Myocyte (in vitro differentiated cells): ENCODE results near the gene PCDHB10. TPM values are rescaled to one million over a fixed set of nuclear protein-coding genes. Genes with fewer than 3 reads are reported as not detected.
"Not testable (repeated sequence)": the region's sequence is repeated elsewhere in the genome, so short reads cannot be mapped to it uniquely, and the experiment has no call there.

Experiments used
- DNase-seq: peaks from one replicate; pipeline ENCODE4 v3.0.0-alpha.2; 2012; ENCODE audit warnings: low read depth
- polyA plus RNA-seq: library from polyadenylated mRNA; unstranded; fragments of >200 nt; gene quantifications from one replicate; pipeline ENCODE4 v1.2.1, GENCODE V29; 2012; ENCODE audit warnings: missing spikeins
- total RNA-seq: library from RNA; depleted of rRNA; stranded (reverse); fragments of >200 nt; gene quantifications from 2 replicates; pipeline ENCODE4 v1.2.3, GENCODE V29; 2014

Gene PCDHB10
- total RNA-seq, result 6.7 and 7.4 TPM in 2 replicates
- polyA plus RNA-seq, result 4.0 TPM

DNA sequence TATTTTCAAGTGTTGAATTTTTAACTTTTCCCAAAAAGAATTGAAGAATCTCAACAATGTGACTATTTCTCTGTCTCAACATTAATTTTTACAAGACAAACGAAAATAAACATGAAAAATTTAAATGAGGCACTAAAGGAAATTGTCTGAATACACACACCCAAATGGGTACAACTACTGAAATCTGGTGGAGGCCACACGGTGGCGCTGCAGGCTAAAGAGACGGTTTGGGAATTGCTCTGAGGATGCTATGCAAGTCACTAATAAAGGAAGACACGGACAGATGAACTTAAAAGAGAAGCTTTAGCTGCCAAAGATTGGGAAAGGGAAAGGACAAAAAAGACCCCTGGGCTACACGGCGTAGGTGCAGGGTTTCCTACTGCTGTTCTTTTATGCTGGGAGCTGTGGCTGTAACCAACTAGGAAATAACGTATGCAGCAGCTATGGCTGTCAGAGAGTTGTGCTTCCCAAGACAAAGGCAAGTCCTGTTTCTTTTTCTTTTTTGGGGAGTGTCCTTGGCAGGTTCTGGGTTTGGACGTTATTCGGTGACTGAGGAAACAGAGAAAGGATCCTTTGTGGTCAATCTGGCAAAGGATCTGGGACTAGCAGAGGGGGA is at the start of gene PCDHB10:
PCDHB10 (plus strand) TSS at position 244 of the 616 bp plus-strand sequence; CDS start at position 444, 200 bp downstream.
- no peak for DNase-seq

DNA sequence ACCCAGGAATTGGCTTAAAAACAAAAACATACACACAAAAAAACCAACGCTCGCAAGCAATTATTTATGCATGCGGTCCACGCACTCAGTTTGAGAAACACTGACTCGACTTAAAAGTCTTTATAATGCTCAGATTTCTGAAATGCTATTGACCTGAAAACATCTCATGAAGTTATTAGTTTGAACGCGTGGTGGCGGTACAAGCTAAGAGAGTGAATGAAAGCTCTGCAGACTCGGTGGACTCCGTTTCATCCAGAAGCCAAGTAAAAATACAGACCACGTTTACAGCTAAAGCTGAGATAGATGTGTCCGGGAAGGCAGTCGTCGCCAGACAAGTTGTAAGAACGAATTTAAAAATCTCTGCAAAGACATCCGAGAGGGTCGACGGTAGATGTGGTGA is 42.3 kb upstream of the PCDHB10 start, which contains the start of gene PCDHB6:
PCDHB6 (plus strand) TSS at position 246 of the 400 bp plus-strand sequence. CDS start 201 bp downstream, outside the sequence.
- DNase-seq, result peak; percentile 44

DNA sequence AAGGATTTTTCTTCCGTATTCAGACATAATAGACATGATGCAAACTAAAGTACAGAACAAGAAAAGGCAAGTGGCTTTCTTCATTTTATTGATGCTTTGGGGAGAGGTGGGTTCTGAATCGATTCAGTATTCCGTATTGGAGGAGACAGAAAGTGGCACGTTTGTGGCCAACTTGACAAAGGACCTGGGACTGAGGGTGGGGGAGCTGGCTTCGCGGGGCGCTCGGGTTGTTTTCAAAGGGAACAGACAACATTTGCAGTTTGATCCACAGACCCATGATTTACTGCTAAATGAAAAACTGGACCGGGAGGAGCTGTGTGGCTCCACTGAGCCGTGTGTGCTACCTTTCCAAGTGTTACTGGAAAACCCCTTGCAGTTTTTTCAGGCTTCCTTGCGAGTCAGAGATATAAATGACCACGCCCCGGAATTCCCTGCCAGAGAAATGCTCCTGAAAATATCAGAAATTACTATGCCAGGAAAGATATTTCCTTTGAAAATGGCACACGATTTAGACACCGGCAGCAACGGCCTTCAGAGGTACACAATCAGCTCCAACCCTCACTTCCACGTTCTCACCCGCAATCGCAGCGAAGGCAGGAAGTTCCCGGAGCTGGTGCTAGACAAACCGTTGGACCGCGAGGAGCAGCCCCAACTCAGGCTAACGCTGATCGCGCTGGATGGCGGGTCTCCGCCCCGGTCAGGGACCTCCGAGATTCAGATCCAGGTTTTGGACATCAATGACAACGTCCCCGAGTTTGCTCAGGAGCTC is 41.7 kb upstream of the PCDHB10 start:
- DNase-seq, result no peak

DNA sequence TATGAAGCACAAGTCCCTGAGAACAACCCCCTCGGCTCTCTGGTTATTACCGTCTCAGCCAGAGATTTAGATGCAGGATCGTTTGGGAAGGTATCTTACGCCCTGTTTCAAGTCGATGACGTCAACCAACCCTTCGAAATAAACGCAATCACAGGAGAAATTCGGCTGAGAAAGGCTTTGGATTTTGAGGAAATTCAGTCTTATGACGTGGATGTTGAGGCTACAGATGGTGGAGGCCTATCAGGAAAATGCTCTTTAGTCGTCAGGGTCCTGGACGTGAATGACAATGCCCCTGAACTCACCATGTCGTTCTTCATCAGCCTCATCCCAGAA is 41.2 kb upstream of the PCDHB10 start:
- DNase-seq, result no peak

DNA sequence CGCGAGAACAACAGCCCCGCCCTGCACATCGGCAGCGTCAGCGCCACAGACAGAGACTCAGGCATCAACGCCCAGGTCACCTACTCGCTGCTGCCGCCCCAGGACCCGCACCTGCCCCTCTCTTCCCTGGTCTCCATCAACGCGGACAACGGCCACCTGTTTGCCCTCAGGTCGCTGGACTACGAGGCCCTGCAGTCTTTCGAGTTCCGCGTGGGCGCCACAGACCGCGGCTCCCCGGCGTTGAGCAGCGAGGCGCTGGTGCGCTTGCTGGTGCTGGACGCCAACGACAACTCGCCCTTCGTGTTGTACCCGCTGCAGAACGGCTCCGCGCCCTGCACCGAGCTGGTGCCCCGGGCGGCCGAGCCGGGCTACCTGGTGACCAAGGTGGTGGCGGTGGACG is 40.5 kb upstream of the PCDHB10 start:
- not testable (repeated sequence) for DNase-seq

DNA sequence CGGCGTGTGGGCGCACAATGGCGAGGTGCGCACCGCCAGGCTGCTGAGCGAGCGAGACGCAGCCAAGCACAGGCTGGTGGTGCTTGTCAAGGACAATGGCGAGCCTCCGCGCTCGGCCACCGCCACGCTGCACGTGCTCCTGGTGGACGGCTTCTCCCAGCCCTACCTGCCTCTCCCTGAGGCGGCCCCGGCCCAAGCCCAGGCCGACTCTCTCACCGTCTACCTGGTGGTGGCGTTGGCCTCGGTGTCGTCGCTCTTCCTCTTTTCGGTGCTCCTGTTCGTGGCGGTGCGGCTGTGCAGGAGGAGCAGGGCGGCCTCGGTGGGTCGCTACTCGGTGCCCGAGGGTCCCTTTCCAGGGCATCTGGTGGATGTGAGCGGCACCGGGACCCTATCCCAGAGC is 40.1 kb upstream of the PCDHB10 start:
- not testable (repeated sequence) for DNase-seq

DNA sequence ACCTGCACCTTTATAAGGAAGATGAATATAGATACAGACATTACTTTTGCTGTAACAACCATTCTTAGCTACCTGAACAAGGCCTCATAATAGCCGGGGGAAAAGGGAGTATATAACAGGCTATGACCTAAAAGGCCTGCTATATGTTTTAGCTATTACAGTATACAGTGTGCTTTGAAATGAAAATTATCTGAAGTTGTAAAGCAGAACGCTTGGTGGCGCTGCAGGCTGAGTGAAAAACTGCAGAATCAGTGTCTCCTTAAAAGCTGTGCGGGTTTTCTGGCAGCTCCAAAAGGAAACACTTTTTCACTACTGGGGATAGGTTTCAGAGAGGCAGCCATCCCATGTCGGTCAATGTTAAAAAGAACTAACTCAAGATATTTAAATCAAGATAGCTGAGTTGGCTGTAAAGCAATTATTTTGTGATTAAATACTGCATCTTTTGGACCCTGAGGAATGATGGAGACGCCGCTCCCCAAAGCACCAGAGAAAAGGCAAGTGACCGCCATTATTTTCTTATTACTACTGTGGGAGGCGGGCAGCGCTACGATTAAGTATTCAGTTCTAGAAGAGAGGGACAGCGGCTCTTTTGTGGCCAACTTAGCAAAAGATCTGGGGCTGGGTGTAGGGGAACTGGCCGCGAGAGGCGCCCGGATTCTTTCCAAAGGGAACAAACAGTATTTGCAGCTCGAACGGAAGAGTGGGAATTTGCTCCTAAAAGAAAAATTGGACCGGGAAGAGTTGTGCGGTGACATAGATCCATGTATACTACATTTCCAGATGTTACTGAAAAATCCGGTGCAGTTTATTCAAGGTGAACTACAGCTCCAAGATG is 36.4 kb upstream of the PCDHB10 start:
- DNase-seq, result no peak

DNA sequence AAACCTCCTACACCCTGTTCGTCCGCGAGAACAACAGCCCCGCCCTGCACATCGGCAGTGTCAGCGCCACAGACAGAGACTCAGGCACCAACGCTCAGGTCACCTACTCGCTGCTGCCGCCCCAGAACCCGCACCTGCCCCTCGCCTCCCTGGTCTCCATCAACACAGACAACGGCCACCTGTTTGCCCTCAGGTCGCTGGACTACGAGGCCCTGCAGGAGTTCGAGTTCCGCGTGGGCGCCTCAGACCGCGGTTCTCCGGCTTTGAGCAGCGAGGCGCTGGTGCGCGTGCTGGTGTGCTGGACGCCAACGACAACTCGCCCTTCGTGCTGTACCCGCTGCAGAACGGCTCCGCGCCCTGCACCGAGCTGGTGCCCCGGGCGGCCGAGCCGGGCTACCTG is 34.8 kb upstream of the PCDHB10 start:
- DNase-seq, result not testable (repeated sequence)

DNA sequence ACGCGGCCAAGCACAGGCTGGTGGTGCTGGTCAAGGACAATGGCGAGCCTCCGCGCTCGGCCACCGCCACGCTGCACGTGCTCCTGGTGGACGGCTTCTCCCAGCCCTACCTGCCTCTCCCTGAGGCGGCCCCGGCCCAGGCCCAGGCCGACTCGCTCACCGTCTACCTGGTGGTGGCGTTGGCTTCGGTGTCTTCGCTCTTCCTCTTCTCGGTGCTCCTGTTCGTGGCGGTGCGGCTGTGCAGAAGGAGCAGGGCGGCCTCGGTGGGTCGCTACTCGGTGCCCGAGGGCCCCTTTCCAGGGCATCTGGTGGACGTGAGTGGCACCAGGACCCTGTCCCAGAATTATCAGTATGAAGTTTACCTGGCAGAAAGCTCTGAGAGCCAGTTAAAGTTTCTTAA is 34.3 kb upstream of the PCDHB10 start:
- not testable (repeated sequence) for DNase-seq

DNA sequence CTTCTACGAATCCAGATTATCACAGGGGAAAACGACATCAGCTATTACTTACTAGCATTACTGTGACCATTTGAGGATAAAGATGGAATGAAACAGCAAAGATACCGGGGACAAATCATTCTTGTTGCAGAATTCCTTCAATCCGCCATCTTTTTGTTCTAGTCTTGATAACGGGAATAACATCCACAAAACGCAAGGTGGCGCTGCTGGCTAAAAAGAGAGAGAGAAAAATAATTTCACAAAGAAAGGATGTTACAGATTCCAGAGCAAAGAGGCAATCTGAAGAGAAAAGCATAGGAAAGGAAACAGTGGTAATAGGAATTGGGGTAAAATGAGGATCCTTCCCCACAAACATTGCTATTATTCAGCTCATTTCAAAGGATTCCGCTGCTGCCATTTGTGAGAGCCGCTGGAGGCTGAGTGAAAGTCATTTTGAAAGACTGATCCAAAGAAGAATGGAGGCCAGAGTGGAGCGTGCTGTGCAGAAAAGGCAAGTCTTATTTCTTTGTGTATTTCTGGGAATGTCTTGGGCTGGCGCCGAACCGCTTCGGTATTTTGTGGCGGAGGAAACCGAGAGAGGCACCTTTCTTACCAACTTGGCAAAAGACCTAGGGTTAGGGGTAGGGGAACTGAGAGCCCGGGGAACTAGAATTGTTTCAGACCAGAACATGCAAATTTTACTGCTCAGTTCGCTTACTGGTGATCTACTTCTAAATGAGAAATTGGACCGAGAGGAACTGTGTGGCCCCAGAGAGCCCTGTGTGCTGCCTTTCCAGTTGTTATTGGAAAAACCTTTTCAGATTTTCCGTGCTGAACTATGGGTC is 19.6 kb upstream of the PCDHB10 start, which contains the start of gene PCDHB7:
PCDHB7 (plus strand) TSS at position 264 of the 824 bp plus-strand sequence; CDS start at position 456, 192 bp downstream.
- peak; percentile 82 for DNase-seq

DNA sequence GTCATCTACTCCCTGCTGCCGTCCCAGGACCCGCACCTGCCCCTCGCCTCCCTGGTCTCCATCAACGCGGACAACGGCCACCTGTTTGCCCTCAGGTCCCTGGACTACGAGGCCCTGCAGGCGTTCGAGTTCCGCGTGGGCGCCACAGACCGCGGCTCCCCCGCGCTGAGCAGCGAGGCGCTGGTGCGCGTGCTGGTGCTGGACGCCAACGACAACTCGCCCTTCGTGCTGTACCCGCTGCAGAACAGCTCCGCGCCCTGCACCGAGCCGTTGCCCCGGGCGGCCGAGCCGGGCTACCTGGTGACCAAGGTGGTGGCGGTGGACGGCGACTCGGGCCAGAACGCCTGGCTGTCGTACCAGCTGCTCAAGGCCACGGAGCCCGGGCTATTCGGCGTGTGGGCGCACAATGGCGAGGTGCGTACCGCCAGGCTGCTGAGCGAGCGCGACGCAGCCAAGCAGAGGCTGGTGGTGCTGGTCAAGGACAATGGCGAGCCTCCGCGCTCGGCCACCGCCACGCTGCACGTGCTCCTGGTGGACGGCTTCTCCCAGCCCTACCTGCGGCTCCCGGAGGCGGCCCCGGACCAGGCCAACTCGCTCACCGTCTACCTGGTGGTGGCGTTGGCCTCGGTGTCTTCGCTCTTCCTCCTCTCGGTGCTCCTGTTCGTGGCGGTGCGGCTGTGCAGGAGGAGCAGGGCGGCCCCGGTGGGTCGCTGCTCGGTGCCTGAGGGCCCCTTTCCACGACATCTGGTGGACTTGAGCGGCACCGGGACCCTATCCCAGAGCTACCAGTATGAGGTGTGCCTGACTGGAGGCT is 17.7 kb upstream of the PCDHB10 start:
- not testable (repeated sequence) for DNase-seq

DNA sequence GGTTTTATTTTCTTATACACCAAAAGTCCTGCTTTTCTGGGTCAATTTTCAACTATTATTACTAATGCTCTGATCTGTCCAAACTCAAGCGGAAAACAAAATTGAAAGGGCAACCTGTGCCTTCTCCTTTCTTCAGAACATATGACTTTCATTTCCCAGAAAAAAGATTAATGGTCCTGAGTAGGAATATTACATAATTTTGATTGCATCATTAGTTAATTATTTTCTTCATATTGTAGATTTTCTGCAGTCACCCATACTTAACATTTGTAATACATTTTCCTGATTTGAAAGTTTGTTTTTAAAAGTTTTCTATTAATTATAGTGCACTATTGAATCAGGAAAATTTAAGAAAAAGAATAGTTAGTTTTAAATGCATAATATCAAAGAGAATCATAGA is 16.2 kb upstream of the PCDHB10 start:
- no peak for DNase-seq

DNA sequence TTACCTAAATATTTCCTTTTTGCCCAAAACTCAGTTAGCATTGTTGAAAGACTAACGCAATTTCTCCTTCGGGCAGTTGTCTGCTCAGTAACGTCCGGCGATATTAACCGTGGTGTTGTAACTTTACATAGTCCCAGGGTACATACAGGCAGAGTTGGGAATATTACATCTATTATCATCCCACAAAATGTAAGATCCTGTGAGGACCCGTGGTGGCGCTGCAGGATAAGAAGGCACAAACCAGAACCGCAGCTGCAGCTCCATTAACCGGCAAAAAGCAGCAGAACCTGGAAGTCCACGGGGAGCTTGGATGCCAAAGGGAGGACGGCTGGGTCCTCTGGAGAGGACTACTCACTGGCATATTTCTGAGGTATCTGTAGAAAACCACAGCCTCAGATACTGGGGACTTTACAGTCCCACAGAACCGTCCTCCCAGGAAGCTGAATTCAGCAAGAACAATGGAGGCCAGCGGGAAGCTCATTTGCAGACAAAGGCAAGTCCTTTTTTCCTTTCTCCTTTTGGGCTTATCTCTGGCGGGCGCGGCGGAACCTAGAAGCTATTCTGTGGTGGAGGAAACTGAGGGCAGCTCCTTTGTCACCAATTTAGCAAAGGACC is 14.5 kb upstream of the PCDHB10 start, which contains the start of gene PCDHB8:
PCDHB8 (plus strand) TSS at position 214 of the 615 bp plus-strand sequence; CDS start at position 459, 245 bp downstream.
- DNase-seq, result peak; percentile 27

DNA sequence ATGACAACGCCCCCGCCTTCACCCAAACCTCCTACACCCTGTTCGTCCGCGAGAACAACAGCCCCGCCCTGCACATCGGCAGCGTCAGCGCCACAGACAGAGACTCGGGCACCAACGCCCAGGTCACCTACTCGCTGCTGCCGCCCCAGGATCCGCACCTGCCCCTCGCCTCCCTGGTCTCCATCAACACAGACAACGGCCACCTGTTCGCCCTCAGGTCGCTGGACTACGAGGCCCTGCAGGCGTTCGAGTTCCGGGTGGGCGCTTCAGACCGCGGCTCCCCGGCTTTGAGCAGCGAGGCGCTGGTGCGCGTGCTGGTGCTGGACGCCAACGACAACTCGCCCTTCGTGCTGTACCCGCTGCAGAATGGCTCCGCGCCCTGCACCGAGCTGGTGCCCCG is 12.8 kb upstream of the PCDHB10 start:
- not testable (repeated sequence) for DNase-seq

DNA sequence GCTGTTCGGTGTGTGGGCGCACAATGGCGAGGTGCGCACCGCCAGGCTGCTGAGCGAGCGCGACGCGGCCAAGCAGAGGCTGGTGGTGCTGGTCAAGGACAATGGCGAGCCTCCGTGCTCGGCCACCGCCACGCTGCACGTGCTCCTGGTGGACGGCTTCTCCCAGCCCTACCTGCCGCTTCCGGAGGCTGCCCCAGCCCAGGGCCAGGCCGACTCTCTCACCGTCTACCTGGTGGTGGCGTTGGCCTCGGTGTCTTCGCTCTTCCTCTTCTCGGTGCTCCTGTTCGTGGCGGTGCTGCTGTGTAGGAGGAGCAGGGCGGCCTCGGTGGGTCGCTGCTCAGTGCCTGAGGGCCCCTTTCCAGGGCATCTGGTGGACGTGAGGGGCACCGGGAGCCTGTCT is 12.3 kb upstream of the PCDHB10 start:
- not testable (repeated sequence) for DNase-seq

DNA sequence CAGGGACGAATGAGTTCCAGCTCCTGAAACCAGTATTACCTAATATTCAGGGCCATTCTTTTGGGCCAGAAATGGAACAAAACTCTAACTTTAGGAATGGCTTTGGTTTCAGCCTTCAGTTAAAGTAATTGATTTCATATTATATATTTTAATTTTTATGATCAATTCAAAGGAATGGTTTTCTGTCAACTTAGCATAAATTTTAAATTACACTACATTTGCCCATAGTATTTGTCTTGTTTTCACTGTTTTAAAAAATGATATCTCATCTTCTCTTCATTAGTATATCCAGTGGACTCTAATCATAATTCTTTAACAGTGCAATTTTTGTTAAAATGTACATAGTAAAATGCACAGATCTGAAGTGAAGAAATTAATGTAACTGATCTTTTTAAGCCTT is 11.8 kb upstream of the PCDHB10 start:
- no peak for DNase-seq

DNA sequence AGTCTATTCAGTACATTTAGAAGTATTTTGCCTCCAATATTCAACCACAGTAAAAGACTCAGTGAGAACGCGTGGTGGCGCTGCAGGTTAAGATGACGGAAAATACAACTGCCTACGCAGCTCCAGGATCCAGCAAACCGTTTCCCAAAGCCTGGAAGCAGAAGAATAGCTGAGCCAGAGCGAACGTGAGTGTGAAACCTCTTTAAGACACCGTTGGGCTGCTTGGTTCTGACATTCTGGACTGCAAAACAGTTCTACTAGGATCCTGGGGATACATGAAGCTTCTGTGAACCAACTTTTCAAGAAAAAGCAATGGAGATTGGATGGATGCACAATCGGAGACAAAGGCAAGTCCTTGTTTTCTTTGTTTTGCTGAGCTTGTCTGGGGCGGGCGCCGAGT is 9.9 kb upstream of the PCDHB10 start, which contains the start of gene PCDHB16:
PCDHB16 (plus strand) TSS at position 140 of the 400 bp plus-strand sequence; CDS start at position 313, 173 bp downstream.
- peak; percentile 78 for DNase-seq

DNA sequence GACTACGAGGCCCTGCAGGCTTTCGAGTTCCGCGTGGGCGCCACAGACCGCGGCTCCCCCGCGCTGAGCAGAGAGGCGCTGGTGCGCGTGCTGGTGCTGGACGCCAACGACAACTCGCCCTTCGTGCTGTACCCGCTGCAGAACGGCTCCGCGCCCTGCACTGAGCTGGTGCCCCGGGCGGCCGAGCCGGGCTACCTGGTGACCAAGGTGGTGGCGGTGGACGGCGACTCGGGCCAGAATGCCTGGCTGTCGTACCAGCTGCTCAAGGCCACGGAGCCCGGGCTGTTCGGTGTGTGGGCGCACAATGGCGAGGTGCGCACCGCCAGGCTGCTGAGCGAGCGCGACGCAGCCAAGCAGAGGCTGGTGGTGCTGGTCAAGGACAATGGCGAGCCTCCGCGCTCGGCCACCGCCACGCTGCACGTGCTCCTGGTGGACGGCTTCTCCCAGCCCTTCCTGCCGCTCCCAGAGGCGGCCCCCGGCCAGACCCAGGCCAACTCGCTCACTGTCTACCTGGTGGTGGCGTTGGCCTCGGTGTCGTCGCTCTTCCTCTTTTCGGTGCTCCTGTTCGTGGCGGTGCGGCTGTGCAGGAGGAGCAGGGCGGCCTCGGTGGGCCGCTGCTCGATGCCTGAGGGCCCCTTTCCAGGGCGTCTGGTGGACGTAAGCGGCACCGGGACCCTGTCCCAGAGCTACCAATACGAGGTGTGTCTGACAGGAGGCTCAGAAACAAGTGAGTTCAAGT is 7.9 kb upstream of the PCDHB10 start:
- DNase-seq, result not testable (repeated sequence)
